Lower leg skin (tissue), 3 donors: ENCODE results near the gene GDPD1.

Experiments
- POLR2A ChIP-seq, 2 donors: fragments of 450-650 bp; IDR thresholded peaks; one replicate each; pipeline ENCODE4 v1.6.1; 2016 to 2017; ENCODE audit warnings: antibody characterized with exemption in 2 of 2, mild to moderate bottlenecking in 1 of 2, moderate library complexity in 1 of 2
- TF ChIP-seq, protein P1 (sequence below), 3 donors: fragments of 450-650 bp; IDR thresholded peaks; one replicate each; pipeline ENCODE4 v1.5.1; 2016; ENCODE audit warnings: antibody characterized with exemption in 3 of 3, mild to moderate bottlenecking in 3 of 3, moderate library complexity in 2 of 3

DNA sequence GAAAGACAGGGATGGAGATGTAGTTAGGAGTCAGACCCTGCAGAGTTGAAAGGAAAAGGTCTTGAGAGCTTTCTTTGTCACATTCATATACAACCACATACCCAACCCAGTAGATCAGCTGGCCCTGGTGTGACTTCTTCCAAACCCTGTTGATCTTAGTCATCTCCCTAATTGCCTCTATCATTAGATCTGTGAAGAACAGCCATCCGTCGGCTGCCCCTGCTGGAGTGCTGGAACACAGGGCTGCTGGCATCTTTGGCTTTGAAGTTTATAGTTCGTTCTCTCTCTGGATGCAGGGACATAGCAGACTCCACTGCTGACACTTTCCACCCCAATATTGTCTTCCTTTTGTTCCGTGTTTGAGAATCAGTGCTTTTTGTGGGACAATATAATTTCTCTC, 20.9 kb upstream of the GDPD1 start:
- TF ChIP-seq, protein P1, sequence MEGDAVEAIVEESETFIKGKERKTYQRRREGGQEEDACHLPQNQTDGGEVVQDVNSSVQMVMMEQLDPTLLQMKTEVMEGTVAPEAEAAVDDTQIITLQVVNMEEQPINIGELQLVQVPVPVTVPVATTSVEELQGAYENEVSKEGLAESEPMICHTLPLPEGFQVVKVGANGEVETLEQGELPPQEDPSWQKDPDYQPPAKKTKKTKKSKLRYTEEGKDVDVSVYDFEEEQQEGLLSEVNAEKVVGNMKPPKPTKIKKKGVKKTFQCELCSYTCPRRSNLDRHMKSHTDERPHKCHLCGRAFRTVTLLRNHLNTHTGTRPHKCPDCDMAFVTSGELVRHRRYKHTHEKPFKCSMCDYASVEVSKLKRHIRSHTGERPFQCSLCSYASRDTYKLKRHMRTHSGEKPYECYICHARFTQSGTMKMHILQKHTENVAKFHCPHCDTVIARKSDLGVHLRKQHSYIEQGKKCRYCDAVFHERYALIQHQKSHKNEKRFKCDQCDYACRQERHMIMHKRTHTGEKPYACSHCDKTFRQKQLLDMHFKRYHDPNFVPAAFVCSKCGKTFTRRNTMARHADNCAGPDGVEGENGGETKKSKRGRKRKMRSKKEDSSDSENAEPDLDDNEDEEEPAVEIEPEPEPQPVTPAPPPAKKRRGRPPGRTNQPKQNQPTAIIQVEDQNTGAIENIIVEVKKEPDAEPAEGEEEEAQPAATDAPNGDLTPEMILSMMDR (IDR thresholded peaks at IDR 0.05): no peak
- no peak for TF ChIP-seq POLR2A (IDR thresholded peaks at IDR 0.05)
